ENCODE measurements around the gene CNIH3. TPM values are rescaled to one million over a fixed set of nuclear protein-coding genes. Genes with fewer than 3 reads are reported as not detected.

Gene CNIH3
- total and polyA plus RNA-seq, 4 experiments from 2014 or later, result 0.40 to 2.5 (median 1.8) TPM

- Histone ChIP-seq H3K36me3 (ENCODE audit: insufficient read depth, low read length) (no peaks in the 10 kb centered on the region), H3K4me1 (ENCODE audit: insufficient read depth, low read length) (no peaks in the 10 kb centered on the region), H3K27ac (ENCODE audit: low read depth, low read length) (no peak overlapping the region), H3K4me3 (ENCODE audit: low read length in 2 of 2) (no peak overlapping the region), H3K9me3 (ENCODE audit: control insufficient read depth in 1 of 2, low read length in 2 of 2) (no peaks in the 10 kb centered on the region), H3K27me3 (ENCODE audit: insufficient read depth, low read length) (no peaks in the 10 kb centered on the region)
- ChIA-PET POLR2A (ENCODE audit: partially characterized antibody) (no interaction called here), CTCF (ENCODE audit: partially characterized antibody) (no interaction called here)
- Mint-ChIP-seq H3K27ac (no peak overlapping the region), H3K9me3 (peaks cover 3 to 16% (median 11%) of the 10 kb centered on the region in 8 donors), H3K36me3 (no peaks in the 10 kb centered on the region), H3K4me3 (no peak overlapping the region), H3K27me3 (peaks cover 0 to 19% of the 10 kb centered on the region in 2 donors), H3K4me1 (no peaks in the 10 kb centered on the region)
- intact Hi-C loops (cut with micrococcal nuclease), result no loop called here
- DNase-seq, result no peak
Measured at GRCh38 chr1:224761245-224761644, 145.1 kb downstream of the CNIH3 start.

GRCh38 chr1:224762046-224762445 is 145.9 kb downstream of the CNIH3 start:
- no peaks in the 10 kb centered on the region for H3K36me3 ChIP-seq (ENCODE audit: insufficient read depth, low read length)
- Mint-ChIP-seq H3K27ac (no peak overlapping the region), H3K9me3 (peaks cover 3 to 14% (median 11%) of the 10 kb centered on the region in 8 donors), H3K36me3 (no peaks in the 10 kb centered on the region), H3K4me3 (no peak overlapping the region), H3K4me1 (no peaks in the 10 kb centered on the region), H3K27me3 (peaks cover 3 to 22% of the 10 kb centered on the region in 2 donors)
- H3K9me3 ChIP-seq (ENCODE audit: control insufficient read depth in 1 of 2, low read length in 2 of 2), result no peaks in the 10 kb centered on the region
- no peaks in the 10 kb centered on the region for H3K4me1 ChIP-seq (ENCODE audit: insufficient read depth, low read length)
- no peaks in the 10 kb centered on the region for H3K27me3 ChIP-seq (ENCODE audit: insufficient read depth, low read length)
- intact Hi-C loops (cut with micrococcal nuclease), result no loop called here
- POLR2A ChIA-PET (ENCODE audit: partially characterized antibody), result no interaction called here
- no peak for DNase-seq
- CTCF ChIA-PET (ENCODE audit: partially characterized antibody), result no interaction called here
- no peak overlapping the region for H3K4me3 ChIP-seq (ENCODE audit: low read length in 2 of 2)
- H3K27ac ChIP-seq (ENCODE audit: low read depth, low read length), result no peak overlapping the region

DNA sequence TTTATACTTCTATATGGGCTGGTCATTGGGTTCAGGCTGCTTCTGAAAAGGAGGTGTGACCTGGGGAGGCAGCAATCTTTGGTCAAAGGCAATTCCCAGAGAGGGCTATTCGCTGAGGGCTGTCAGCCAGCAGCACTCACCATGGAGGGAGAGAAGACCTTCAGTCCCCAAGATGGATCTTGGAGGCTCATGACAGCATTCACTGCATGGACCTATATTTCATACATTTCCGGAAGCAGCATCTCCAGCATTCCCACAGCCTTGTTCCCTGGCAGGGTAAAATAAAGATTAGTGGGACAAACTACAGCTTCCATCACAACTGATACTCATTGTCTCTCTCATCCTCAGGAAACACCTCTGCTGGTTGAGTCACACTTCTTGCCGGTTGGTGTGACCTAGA is 146.6 kb downstream of the CNIH3 start:
- Mint-ChIP-seq H3K36me3 (no peaks in the 10 kb centered on the region), H3K27me3 (peaks cover 3 to 22% of the 10 kb centered on the region in 2 donors), H3K9me3 (peaks cover 3 to 14% (median 11%) of the 10 kb centered on the region in 8 donors), H3K4me3 (no peak overlapping the region), H3K27ac (no peak overlapping the region), H3K4me1 (no peaks in the 10 kb centered on the region)
- Histone ChIP-seq H3K9me3 (ENCODE audit: control insufficient read depth in 1 of 2, low read length in 2 of 2) (no peaks in the 10 kb centered on the region), H3K36me3 (ENCODE audit: insufficient read depth, low read length) (no peaks in the 10 kb centered on the region), H3K4me3 (ENCODE audit: low read length in 2 of 2) (no peak overlapping the region), H3K27me3 (ENCODE audit: insufficient read depth, low read length) (no peaks in the 10 kb centered on the region), H3K4me1 (ENCODE audit: insufficient read depth, low read length) (no peaks in the 10 kb centered on the region), H3K27ac (ENCODE audit: low read depth, low read length) (no peak overlapping the region)
- intact Hi-C loops (cut with micrococcal nuclease), result no loop called here
- no peak for DNase-seq
- CTCF ChIA-PET (ENCODE audit: partially characterized antibody), result no interaction called here
- POLR2A ChIA-PET (ENCODE audit: partially characterized antibody), result no interaction called here

DNA sequence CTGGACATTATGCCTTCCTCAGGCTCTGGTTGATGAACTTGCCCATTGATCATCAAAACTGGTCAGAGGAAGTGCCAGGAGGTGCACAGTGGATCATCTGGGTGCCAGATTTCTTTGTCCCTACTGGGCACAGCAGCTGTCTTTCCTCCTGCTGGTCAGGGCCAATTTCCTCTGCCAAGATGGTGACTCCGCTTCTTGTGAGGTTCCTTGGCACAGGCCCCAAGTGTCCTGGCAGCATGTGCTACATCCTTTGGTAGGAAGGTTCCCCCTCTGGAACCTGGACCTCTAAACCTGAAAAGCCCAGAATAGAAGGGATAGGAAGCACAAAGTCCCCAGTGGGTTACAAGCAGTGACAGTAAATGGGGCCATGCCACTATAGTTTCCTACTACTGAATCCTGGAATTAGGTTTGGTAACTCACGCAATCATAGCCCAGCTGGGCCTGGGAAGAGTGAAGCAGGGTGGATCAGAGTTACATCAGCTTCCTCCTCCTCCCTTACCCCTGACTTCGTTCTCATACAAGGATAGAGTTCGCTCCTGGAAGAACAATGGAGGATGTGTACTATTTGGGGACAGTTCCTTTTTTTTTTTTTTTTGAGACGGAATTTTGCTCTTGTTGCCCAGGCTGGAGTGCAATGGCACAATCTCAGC is 147.1 kb downstream of the CNIH3 start:
- Mint-ChIP-seq H3K27me3 (peaks cover 3 to 22% of the 10 kb centered on the region in 2 donors), H3K4me1 (no peaks in the 10 kb centered on the region), H3K27ac (no peak overlapping the region), H3K4me3 (no peak overlapping the region), H3K36me3 (no peaks in the 10 kb centered on the region), H3K9me3 (peaks cover 3 to 14% (median 11%) of the 10 kb centered on the region in 8 donors)
- intact Hi-C loops (cut with micrococcal nuclease), result no loop called here
- Histone ChIP-seq H3K36me3 (ENCODE audit: insufficient read depth, low read length) (no peaks in the 10 kb centered on the region), H3K9me3 (ENCODE audit: control insufficient read depth in 1 of 2, low read length in 2 of 2) (no peaks in the 10 kb centered on the region), H3K4me3 (ENCODE audit: low read length in 2 of 2) (no peak overlapping the region), H3K27me3 (ENCODE audit: insufficient read depth, low read length) (no peaks in the 10 kb centered on the region), H3K4me1 (ENCODE audit: insufficient read depth, low read length) (no peaks in the 10 kb centered on the region), H3K27ac (ENCODE audit: low read depth, low read length) (no peak overlapping the region)
- DNase-seq, result no peak
- ChIA-PET POLR2A (ENCODE audit: partially characterized antibody) (no interaction called here), CTCF (ENCODE audit: partially characterized antibody) (no interaction called here)

GRCh38 chr1:224766266-224766665 is 150.1 kb downstream of the CNIH3 start:
- intact Hi-C loops (cut with micrococcal nuclease), result no loop called here
- Histone ChIP-seq H3K4me1 (ENCODE audit: insufficient read depth, low read length) (no peaks in the 10 kb centered on the region), H3K4me3 (ENCODE audit: low read length in 2 of 2) (no peak overlapping the region), H3K36me3 (ENCODE audit: insufficient read depth, low read length) (no peaks in the 10 kb centered on the region), H3K27me3 (ENCODE audit: insufficient read depth, low read length) (no peaks in the 10 kb centered on the region), H3K27ac (ENCODE audit: low read depth, low read length) (no peak overlapping the region), H3K9me3 (ENCODE audit: control insufficient read depth in 1 of 2, low read length in 2 of 2) (no peaks in the 10 kb centered on the region)
- DNase-seq, result no peak
- ChIA-PET POLR2A (ENCODE audit: partially characterized antibody) (no interaction called here), CTCF (ENCODE audit: partially characterized antibody) (no interaction called here)
- H3K27ac Mint-ChIP-seq, result no peak overlapping the region
- no peaks in the 10 kb centered on the region for H3K36me3 Mint-ChIP-seq
- H3K27me3 Mint-ChIP-seq, result peaks cover 6 to 17% of the 10 kb centered on the region in 2 donors
- H3K9me3 Mint-ChIP-seq, result no peaks in the 10 kb centered on the region
- no peak overlapping the region for H3K4me3 Mint-ChIP-seq
- H3K4me1 Mint-ChIP-seq, result no peaks in the 10 kb centered on the region

DNA sequence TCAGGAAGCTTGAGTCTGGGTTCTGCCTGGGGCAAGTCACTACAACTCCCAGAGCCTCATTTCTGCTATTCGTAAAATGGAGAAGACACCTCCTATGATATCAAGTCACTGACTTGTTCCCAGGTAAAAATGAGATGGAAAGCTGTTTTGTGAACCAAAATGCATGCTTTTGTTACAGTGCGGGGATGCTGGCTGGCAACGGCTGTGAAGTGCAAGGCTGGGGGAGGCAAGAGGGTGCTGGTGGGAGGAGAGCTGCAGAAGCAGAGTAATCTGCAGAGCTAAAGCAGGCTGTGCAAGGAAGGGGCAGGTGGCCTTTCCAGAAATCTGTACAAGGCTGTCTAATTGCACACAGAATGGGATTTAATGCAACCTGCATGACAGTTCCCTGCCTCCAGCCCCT is 150.9 kb downstream of the CNIH3 start:
- Histone ChIP-seq H3K4me1 (ENCODE audit: insufficient read depth, low read length) (no peaks in the 10 kb centered on the region), H3K4me3 (ENCODE audit: low read length in 2 of 2) (no peak overlapping the region), H3K9me3 (ENCODE audit: control insufficient read depth in 1 of 2, low read length in 2 of 2) (no peaks in the 10 kb centered on the region), H3K36me3 (ENCODE audit: insufficient read depth, low read length) (no peaks in the 10 kb centered on the region), H3K27me3 (ENCODE audit: insufficient read depth, low read length) (no peaks in the 10 kb centered on the region), H3K27ac (ENCODE audit: low read depth, low read length) (no peak overlapping the region)
- no peaks in the 10 kb centered on the region for H3K36me3 Mint-ChIP-seq
- intact Hi-C loops (cut with micrococcal nuclease), result no loop called here
- H3K9me3 Mint-ChIP-seq, result no peaks in the 10 kb centered on the region
- no peaks in the 10 kb centered on the region for H3K4me1 Mint-ChIP-seq
- peaks cover 8 to 21% of the 10 kb centered on the region in 2 donors for H3K27me3 Mint-ChIP-seq
- no peak for DNase-seq
- ChIA-PET POLR2A (ENCODE audit: partially characterized antibody) (no interaction called here), CTCF (ENCODE audit: partially characterized antibody) (no interaction called here)
- no peak overlapping the region for H3K4me3 Mint-ChIP-seq
- no peak overlapping the region for H3K27ac Mint-ChIP-seq

- POLR2A ChIA-PET (ENCODE audit: partially characterized antibody), result no interaction called here
- intact Hi-C loops (cut with micrococcal nuclease), result no loop called here
- Mint-ChIP-seq H3K36me3 (no peaks in the 10 kb centered on the region), H3K9me3 (no peaks in the 10 kb centered on the region), H3K27ac (no peak overlapping the region), H3K27me3 (peaks cover 10 to 21% of the 10 kb centered on the region in 2 donors), H3K4me1 (no peaks in the 10 kb centered on the region), H3K4me3 (no peak overlapping the region)
- Histone ChIP-seq H3K4me1 (ENCODE audit: insufficient read depth, low read length) (no peaks in the 10 kb centered on the region), H3K4me3 (ENCODE audit: low read length in 2 of 2) (no peak overlapping the region), H3K36me3 (ENCODE audit: insufficient read depth, low read length) (no peaks in the 10 kb centered on the region), H3K27me3 (ENCODE audit: insufficient read depth, low read length) (no peaks in the 10 kb centered on the region), H3K9me3 (ENCODE audit: control insufficient read depth in 1 of 2, low read length in 2 of 2) (no peaks in the 10 kb centered on the region), H3K27ac (ENCODE audit: low read depth, low read length) (no peak overlapping the region)
- CTCF ChIA-PET (ENCODE audit: partially characterized antibody), result no interaction called here
- no peak for DNase-seq
Measured at GRCh38 chr1:224767676-224768075, 151.6 kb downstream of the CNIH3 start.

- no peak overlapping the region for H3K27ac Mint-ChIP-seq
- no peak overlapping the region for H3K27ac ChIP-seq (ENCODE audit: low read depth, low read length)
- H3K4me1 ChIP-seq (ENCODE audit: insufficient read depth, low read length), result no peaks in the 10 kb centered on the region
- H3K36me3 ChIP-seq (ENCODE audit: insufficient read depth, low read length), result no peaks in the 10 kb centered on the region
- POLR2A ChIA-PET (ENCODE audit: partially characterized antibody), result no interaction called here
- no peaks in the 10 kb centered on the region for H3K36me3 Mint-ChIP-seq
- H3K27me3 ChIP-seq (ENCODE audit: insufficient read depth, low read length), result no peaks in the 10 kb centered on the region
- no peaks in the 10 kb centered on the region for H3K9me3 ChIP-seq (ENCODE audit: control insufficient read depth in 1 of 2, low read length in 2 of 2)
- H3K4me3 ChIP-seq (ENCODE audit: low read length in 2 of 2), result no peak overlapping the region
- H3K4me3 Mint-ChIP-seq, result no peak overlapping the region
- H3K4me1 Mint-ChIP-seq, result no peaks in the 10 kb centered on the region
- intact Hi-C loops (cut with micrococcal nuclease), result no loop called here
- H3K27me3 Mint-ChIP-seq, result peaks cover 11 to 20% of the 10 kb centered on the region in 2 donors
- DNase-seq, result no peak
- CTCF ChIA-PET (ENCODE audit: partially characterized antibody), result no interaction called here
- H3K9me3 Mint-ChIP-seq, result no peaks in the 10 kb centered on the region
Measured at GRCh38 chr1:224768971-224769370, 152.9 kb downstream of the CNIH3 start.
